IPS DF 4.7 (cell line): ENCODE data around the gene PRSS3.
"Not testable (repeated sequence)": the region's sequence is repeated elsewhere in the genome, so short reads cannot be mapped to it uniquely, and the experiment has no call there.

Source experiments
- DNase-seq: peaks from one replicate; pipeline ENCODE4 v3.0.0-alpha.2; 2013; ENCODE audit warnings: low spot score; ENCODE audit errors: extremely low read depth

PRSS3 gene

DNA sequence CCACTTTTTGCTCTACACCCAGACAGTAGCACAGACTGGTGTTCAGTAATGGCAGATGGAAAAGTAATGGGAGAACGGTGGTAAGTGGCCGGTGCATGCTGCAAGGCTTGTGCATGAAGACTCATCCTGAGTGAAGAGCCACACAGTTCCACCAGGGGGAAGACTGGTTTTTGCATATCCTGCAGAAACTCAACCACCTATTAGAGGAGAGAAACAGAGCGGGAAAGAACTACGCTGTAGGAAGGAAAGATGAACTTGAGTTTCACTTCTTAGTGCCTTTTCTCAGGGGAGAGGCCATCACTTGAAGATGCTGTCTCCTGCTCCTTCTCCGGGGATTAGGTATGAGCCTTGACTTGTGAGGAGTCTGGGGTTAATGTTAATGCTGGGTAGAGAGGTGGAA, 9.4 kb upstream of the PRSS3 start:
- no peak for DNase-seq

DNA sequence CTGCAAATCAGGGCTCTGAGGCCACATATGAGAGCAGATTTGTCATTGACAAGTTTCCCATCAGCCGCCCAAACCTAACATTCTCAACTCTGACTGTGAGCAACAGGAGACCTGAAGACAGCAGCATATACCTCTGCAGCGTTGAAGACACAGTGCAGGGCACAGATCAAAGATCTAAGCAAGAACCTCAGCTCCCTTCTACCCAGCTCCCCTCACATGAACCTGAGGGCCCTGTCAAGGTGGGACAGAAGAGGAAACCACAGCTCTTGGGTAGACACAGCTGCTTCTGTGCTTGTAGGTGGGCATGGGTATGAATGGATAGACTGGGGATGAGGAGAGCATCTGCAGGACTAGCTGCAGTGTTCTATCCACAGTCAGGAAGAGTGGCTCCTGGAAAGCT, 8.7 kb upstream of the PRSS3 start:
- no peak for DNase-seq

DNA sequence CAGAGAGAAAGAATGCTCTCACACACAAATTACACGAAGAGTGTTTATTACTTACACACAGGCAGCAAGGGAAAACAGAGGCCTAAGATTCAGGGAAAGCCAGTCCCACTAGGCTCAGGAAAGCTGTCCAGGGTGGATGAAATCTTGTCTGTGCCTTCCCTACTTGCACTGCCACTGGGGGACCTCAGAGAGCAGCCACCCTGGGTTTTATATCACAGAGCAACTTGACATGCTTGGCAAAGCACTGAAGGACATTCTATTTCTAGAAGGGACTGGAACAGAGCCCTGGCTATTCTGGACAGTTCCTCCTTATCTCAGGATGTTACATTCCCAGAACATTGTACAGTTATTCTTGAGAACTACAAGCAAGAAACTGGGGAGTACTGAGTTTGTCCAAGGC, 7.5 kb upstream of the PRSS3 start:
- no peak for DNase-seq

DNA sequence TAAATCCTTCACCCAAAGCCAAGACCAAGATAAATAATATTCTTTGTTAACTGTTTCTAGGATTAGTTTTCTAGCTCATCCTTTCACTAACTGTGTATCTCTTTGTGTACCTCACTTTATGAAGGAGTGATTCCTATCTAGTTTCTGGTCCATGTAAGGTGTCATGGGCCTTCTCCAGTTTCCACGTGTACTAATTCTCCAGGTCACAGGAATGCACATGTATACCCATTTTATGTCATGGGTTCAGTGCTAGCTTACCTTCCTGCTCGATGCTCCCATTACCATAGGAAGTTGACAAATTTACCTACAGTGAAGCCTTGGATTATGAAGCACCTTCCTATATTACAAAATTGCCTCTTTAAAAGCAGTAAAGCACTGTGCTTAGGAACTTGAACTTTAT, 5.9 kb upstream of the PRSS3 start:
- DNase-seq = not testable (repeated sequence)

DNA sequence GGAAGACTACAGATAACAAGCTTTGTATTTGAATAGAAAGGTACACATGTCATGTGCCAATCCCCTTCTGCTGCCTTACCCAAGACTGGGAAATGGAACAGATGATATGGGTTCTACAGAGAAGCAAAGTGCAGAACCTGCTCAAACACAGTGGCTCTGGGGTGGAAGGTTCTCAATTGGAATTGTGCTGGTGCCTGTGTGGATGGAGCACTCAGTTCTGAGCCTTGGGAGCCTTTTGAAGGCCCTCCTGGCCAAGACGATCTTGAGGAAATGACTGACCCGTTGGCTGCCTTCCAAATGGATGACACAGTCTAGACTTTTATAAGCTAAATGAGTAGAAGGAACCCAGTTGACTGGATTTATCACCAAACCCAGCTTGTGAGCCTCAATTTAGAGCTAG, 4.2 kb upstream of the PRSS3 start:
- no peak for DNase-seq

DNA sequence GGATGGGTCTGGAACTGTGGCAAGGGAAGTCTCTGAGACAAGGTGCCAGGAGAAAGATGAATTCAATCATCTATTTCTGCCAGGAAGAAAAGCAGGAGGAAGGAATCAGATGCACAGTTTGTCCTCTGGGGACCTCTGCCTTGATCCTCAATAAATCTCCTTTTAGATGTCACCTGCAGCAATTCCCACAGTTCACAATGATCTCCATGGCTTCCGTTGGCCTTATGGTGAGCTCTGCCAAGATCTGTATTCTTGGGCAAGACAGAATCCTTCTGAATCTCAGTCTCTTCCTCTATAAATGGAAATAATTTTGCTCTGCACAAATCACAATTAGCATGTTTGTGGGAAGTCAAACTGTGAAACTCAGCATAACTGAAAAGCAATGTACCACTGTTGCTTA, 1.9 kb upstream of the PRSS3 start:
- DNase-seq = not testable (repeated sequence)

DNA sequence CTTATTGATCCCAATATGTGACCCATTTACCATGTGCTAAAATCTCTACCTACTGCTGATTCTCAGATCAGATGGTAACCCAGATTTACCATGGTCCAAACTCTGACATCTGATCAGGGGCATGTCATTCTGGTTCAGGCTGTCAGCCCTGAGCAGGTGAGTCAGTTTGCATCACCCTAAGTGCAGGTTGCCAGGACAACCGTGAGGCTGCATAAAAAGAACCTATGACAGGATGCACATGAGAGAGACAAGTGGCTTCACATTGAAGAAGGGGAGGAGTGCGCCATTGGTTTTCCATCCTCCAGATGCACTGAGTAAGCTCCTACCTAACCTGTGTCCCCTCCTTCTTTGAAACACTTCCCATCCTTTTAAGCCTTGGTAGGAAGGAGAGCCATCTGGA, 801 bp upstream of the PRSS3 start:
- DNase-seq = no peak

DNA sequence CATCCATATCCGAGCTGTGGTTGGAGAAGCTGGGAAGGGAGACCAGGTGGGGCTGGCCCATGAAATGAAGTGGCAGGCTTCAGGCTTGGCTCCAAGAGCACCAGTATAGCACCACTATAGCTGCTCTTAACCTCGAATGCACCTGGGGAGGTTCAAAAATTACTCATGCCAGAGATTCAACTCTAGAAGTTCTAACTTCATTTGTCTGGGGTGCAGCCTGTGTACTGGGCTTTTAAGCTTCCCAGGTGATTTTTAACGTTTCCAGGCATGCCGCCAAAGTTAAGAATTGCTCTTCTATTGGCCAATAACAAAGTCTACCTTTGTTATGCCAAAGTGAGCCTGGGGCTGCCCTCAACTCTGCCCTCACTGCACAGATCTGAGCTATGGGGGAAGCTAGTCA, 458 bp downstream of the PRSS3 start:
- DNase-seq = no peak

DNA sequence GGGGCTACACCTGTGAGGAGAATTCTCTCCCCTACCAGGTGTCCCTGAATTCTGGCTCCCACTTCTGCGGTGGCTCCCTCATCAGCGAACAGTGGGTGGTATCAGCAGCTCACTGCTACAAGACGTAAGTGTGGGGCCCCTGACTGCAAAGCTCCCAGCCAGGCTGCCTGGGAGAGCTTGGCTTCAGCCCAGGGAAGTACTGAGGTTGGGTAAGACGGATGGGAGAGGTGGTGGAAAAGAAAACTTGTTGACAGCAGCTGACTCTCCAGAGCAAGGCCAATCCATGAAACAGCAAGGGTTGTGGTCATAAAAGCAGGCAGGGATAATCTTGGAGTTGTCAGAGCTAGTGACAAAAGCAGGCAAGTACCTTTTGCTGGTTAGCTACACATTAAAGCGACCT, 1.3 kb downstream of the PRSS3 start:
- not testable (repeated sequence) for DNase-seq

DNA sequence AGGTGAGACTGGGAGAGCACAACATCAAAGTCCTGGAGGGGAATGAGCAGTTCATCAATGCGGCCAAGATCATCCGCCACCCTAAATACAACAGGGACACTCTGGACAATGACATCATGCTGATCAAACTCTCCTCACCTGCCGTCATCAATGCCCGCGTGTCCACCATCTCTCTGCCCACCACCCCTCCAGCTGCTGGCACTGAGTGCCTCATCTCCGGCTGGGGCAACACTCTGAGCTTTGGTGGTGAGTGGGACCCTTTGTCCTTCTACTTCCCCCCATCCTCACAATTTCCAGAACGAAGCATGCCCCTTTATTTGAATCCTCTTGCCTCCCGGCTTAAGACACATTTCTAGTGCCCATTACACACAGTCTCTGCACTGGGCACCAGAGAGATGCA, 2.5 kb downstream of the PRSS3 start:
- no peak for DNase-seq

DNA sequence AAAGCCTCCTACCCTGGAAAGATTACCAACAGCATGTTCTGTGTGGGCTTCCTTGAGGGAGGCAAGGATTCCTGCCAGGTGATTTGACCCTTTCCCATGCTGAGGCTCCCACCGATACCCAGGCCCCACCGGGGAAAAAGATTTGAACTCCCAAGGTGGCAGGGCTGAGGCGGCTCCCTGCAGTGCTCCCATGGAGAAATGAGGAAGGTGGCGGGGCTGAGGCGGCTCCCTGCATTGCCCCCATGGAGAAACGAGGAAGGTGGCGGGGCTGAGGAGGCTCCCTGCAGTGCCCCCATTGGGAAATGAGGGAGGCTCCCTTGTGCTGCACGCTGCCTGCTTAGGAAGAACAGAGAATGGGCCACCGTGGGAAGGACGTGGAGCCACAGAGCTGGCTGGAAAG, 3.2 kb downstream of the PRSS3 start:
- DNase-seq = no peak

DNA sequence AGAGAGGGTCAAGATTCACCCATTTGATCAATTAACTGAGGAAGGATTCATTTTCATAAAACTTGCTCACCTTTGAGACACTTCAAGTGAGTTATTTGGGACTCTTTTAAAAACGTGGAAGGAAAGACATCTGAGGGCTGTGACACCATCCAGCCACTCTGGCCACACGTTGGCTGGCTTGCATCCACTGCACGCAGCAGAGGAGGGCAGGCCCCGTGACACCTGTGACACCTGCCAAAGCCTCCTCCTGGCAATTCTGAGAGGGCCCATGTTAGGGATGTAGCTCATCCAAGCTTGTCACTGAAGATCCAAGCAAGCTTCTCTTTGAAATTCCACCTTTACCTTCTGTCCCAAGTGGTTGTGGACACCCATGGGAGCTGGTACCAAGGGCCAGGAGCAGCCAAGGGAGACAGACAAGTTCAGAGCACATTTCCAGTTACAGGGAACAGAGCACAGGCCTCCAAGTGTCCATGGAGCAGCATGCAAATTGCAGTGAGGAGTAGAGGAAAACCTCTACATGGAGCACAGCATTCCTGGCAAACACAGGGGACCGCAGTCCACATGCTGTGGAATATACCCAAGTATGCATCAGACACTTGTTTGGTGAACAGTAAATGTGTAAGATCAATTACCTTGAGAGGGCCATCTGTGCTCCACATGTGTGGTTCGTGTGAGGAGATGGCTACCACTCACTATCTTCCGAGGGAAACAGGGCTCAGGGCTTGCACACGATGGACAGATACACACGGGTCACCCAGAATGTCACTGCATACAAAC, 4.8 kb downstream of the PRSS3 start:
- no peak for DNase-seq

DNA sequence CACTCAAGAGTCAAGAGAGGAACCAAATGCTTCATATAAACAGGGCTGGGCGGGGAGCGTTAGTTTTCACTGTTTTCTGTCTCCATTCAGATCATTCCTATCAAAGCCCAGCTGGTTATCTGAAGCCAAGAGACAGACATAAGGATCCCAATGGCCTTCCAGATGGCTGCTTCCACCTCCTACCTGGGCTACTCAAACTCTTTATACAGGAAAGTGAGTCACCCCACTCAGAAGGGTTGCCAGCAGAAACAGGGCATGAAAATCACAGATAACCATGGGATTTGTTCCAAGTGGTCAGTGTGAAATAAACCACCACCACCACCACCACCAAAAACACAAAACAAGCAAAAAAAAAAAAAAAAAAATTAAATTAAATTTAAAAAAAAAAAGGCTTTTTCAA, 5.5 kb downstream of the PRSS3 start:
- DNase-seq = no peak

DNA sequence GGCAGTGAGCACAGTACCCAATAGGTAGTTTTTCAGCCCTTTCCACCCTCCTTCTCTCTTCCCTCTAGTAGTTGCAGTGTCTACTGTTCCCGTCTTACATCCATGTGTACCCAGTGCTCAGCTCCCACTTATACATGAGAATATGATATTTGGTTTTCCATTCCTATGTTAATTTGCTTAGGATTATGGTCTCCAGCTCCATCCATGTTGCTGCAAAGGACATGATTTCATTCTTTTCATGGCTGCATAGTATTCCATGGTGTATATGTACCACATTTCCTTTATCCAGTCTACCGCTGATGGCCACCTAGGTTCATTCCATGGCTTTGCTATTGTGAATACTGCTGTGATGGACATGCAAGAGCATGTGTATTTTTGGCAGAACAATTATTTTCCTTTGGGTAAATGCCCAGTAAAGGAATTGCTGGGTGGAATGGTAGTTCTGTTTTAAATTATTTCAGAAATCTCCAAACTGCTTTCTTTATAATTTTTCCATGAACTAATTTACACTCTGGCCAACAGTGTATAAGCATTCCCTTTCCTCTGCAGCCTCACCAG, 6.7 kb downstream of the PRSS3 start:
- not testable (repeated sequence) for DNase-seq

DNA sequence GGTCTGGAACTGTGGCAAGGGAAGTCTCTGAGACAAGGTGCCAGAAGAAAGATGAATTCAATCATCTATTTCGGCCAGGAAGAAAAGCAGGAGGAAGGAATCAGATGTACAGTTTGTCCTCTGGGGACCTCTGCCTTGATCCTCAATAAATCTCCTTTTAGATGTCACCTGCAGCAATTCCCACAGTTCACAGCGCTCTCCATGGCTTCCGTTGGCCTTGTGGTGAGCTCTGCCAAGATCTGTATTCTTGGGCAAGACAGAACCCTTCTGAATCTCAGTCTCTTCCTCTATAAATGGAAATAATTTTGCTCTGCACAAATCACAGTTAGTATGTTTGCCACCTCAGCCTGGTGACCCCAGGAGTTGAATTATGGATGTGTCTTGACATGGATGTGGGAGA, 8.8 kb downstream of the PRSS3 start:
- DNase-seq = not testable (repeated sequence)

DNA sequence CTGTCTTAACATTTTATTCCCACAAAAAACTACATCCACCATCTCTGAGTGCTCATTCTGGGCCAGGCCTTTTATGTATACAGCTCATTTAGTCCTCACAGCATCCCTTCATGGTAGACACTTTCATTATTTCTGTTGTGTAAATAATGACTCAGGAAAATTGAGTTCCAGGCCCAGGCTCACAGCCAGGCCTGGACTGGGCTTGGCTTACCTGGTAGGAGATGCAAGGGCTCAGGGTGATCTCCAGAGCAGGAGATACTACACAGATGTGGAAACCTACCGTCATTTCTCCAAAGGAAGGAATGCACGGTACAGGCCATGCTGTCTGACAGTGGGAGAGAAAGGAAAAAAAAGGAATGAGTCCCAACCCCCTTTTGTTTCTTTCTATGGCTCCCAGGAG, 11.8 kb downstream of the PRSS3 start:
- DNase-seq = not testable (repeated sequence)

DNA sequence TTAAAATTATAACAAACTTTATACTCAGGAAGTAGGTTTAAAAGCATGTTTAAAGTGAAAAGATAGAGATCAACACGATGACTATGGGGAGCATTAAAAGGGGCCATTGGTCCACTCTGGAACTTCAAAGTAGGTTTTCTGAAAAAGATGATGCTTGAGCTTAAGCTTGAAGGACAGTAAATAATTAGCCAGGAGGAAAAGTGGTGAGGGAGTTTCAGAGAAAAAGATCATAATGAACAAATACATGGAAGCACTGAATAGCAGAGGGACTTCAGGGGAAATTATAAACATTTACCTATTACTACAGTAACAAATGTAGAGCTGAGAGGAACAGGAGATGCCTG, 13.6 kb downstream of the PRSS3 start:
- not testable (repeated sequence) for DNase-seq

DNA sequence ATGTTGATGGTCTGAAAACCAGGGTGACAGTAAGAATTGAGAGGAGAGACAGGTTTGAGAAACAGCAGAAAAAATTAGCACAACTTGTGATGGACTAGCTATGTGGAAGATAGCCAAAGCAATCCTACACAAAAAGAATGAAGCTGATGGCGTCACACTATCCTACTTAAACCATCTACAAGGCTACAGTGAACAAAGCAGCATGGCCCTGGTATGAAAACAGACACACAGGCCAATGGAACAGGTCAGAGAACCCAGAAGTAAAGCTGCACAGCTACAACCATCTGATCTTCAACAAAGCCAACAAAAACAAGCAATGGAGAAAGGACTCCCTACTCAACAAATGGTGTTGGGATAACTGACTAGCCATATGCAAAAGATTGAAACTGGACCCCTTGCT, 14.1 kb downstream of the PRSS3 start:
- DNase-seq = no peak

DNA sequence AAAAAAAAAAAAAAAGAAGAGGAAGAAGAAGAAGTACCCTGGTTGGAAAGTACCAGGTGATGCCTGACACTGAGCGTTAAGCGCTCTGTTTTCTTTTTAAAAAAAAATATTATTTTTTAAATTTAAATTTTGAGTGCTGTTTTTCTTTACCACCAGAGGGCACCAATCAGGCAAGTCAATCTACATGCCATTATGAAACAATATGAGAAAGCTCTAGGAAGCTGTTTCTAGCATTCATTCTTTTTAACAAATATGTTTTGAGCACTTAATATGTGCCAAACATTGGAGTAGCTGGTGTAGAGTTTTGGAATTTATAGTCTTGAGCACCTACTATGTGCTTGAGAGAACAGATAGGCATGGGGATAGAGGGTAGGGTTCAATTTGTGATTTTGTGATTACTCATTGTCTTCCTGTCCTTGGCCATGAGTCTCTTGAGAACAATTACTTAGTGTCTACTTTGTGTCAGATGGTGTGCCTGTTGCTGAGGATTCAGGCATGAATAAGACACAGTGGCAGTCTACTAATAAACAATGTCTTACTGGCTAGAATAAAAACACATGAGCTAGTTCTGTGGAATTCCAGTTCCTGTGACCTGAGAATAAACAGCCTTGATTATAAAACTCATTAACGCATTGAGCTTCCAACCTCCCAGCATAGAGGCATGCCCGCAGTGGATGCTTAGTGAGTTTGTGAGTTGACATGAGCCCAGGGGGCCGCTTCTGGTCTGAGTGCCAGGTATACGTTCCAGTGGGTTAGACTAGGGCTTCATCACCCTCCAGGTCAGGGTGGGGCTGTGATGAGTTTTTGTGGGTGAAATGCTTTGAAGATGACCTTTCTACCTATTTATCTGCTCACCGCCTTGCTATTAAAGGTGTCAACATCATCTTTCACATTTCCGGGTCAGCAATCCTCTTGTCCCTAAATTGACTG, 18.6 kb downstream of the PRSS3 start:
- DNase-seq = no peak

DNA sequence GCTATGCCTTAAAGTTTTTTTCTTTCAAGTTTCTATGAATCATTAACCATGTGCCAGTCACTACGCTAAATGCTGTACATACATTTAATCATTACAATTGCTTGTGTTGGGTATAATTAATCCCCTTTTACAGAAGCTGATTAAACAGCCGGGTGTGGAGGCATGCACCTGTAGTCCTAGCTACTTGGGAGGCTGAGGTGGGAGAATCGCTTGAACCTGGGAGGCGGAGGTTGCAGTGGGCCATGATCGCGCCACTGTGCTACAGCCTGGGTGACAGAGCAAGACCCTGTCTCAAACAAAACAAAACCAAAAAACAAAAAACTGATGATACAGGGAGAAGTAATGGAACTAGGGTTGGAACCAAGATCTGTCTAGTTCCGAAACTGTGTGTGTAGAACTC, 20.4 kb downstream of the PRSS3 start:
- DNase-seq = no peak

DNA sequence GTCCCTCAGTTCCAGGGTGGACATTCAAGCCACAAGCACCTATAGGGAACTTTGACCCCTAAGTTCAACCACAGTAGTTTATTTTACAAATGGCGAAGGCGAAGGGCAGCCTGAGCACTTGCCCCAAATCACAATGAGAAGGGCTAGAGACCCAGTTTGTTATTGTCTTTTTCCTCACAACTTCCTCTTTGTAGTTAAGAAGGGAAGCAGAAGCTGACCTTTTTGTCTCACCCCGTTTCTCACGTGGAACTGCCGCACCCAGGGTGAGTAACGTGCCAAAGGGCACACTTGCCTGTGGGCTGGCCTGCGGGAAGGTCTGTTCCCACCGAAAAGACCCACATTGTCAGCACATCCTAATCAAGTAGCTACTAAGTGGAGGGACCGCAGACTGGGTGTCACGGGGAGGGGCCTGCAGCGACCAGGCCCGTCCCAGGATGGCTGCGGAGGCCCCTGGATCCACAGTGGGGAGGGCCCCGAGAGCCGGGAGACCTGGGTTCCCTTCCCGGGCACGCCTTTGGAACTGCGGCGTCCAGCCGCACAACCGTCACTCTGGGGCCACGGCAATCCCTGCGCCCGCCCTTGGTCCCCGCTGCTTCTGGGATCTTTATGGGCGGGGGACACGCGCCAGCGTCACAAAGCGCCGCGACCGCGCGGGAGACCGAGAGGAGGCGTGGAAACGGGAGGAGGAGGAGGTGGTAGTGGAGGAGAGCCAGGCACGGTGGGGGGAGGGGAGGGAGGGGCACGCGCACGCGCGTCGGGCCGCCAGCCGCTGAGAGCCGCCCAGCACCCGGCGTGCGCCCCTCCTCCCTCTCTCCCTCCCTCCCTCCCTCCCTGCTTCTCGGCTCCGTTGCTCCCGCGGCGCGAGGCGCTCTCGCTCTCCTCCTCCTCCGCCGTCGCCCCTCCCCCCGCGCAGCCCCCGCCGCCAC, 21.2 kb downstream of the PRSS3 start, which contains the start of gene UBE2R2:
Gene UBE2R2 (plus strand): TSS at position 834 of the 926 bp plus-strand sequence. CDS start 598 bp downstream, outside the sequence.
- no peak for DNase-seq
